K562 (cell line): ENCODE results near the gene GREB1. TPM values are rescaled to one million over a fixed set of nuclear protein-coding genes. Genes with fewer than 3 reads are reported as not detected.

Source experiments
- ATAC-seq: fragments of 200-7000 bp; cut with Tn5 transposase; 3 replicates; pipeline ENCODE4 v1.9.1; 2020; ENCODE audit warnings: moderate library complexity
- BruUV-seq: library from RNA; stranded (reverse); fragments of 400-500 nt; replicated peaks from 2 replicates; lab custom pipeline; 2021; lab: Mats Ljungman, UMichigan
- CTCF ChIA-PET: fragments of 300-600 bp; formaldehyde crosslinking; extraction: SDS; loops from one replicate; lab custom pipeline; 2021; ENCODE audit warnings: low intra/inter-chr PET ratio; lab: Yijun Ruan, JAX
- POLR2A ChIA-PET: fragments of 300-600, 350-650 bp; sonication (Branson Sonifier 250); formaldehyde crosslinking; extraction: SDS; loops from one replicate; lab custom pipeline; 2021; ENCODE audit warnings: antibody characterized with exemption, inconsistent platforms; lab: Yijun Ruan, JAX
- DNase-seq, 4 experiments: peaks; one replicate each; pipeline versions ENCODE4 v3.0.0 to v3.0.0-alpha.2; 2011 to 2018; ENCODE audit warnings: low spot score in 3 of 4, mixed read lengths in 3 of 4; ENCODE audit errors: extremely low read depth in 1 of 4
- FAIRE-seq: peaks from 2 replicates; lab custom pipeline; 2011; peaks lifted over from hg19 to GRCh38; lab: Jason Lieb, UNC
- H2AFZ ChIP-seq: 2 replicates; pipeline ENCODE4 v1.6.0; 2011; ENCODE audit warnings: low read depth, low read length, control low read depth, inconsistent platforms
- H3K27ac ChIP-seq: fragments of 200-600 bp; 3 replicates; pipeline ENCODE4 v1.8.0; 2011; ENCODE audit warnings: low read depth, mild to moderate bottlenecking, control low read depth, inconsistent platforms, low read length, moderate library complexity, mixed read lengths; ENCODE audit errors: extremely low read depth
- H3K27me3 ChIP-seq, 2 experiments: fragments of 300-600 bp in 1 of 2; 2 replicates in 1 of 2; 3 replicates in 1 of 2; pipeline versions ENCODE4 v1.6.0 to v1.8.0; 2011; ENCODE audit warnings: inconsistent platforms in 2 of 2, low read length in 2 of 2, mild to moderate bottlenecking in 1 of 2, mixed read lengths in 1 of 2, moderate library complexity in 1 of 2; ENCODE audit not compliant: control insufficient read depth in 2 of 2, insufficient read depth in 2 of 2
- H3K36me3 ChIP-seq: fragments of 300-600 bp; 3 replicates; pipeline ENCODE4 v1.8.0; 2011; ENCODE audit warnings: mild to moderate bottlenecking, low read length, inconsistent platforms; ENCODE audit not compliant: control insufficient read depth, insufficient read depth
- H3K4me1 ChIP-seq, 2 experiments: fragments of 200-600 bp in 1 of 2; replicated peaks in 1 of 2; 2 replicates in 1 of 2; 3 replicates in 1 of 2; pipeline versions ENCODE4 v1.5.1 to v1.8.0; 2011; ENCODE audit warnings: inconsistent platforms in 2 of 2, low read length in 2 of 2, mild to moderate bottlenecking in 1 of 2, mixed read lengths in 1 of 2, moderate library complexity in 1 of 2; ENCODE audit not compliant: control insufficient read depth in 2 of 2, insufficient read depth in 2 of 2
- H3K4me2 ChIP-seq: 2 replicates; pipeline ENCODE4 v1.6.1; 2011; ENCODE audit warnings: low read length, control low read depth, inconsistent platforms, mixed read lengths; ENCODE audit not compliant: insufficient read depth
- H3K4me3 ChIP-seq: fragments of 200-600 bp; sonication (generic), shearing (Covaris generic); 2 replicates; pipeline ENCODE4 v1.5.1; 2016; ENCODE audit warnings: control low read depth, inconsistent platforms
- H3K79me2 ChIP-seq: fragments of 200-600 bp; 3 replicates; pipeline ENCODE4 v1.8.0; 2011; ENCODE audit warnings: low read length, inconsistent platforms; ENCODE audit not compliant: control insufficient read depth, insufficient read depth
- H3K9ac ChIP-seq, 2 experiments: 2 replicates each; pipeline versions ENCODE4 v1.6.0 to v1.6.1; 2011; ENCODE audit warnings: low read depth in 2 of 2, low read length in 2 of 2, control low read depth in 1 of 2, inconsistent platforms in 1 of 2, mild to moderate bottlenecking in 1 of 2, mixed read lengths in 1 of 2; ENCODE audit not compliant: insufficient read depth in 1 of 2
- H3K9me1 ChIP-seq: one replicate; pipeline ENCODE4 v1.6.0; 2011; ENCODE audit warnings: inconsistent platforms, mild to moderate bottlenecking, low read length, moderate library complexity; ENCODE audit not compliant: control insufficient read depth, insufficient read depth
- H3K9me3 ChIP-seq: replicated peaks from 2 replicates; pipeline ENCODE4 v1.5.1; 2011; ENCODE audit warnings: low read depth, low read length, inconsistent platforms; ENCODE audit not compliant: control insufficient read depth, insufficient read depth
- H4K20me1 ChIP-seq: replicated peaks from 2 replicates; pipeline ENCODE4 v1.6.1; 2011; ENCODE audit warnings: low read length, inconsistent platforms, mixed read lengths; ENCODE audit not compliant: control insufficient read depth, insufficient read depth
- IFI16 ChIP-seq: fragments of 250-450 bp; sonication (Bioruptor Pico); IDR thresholded peaks from 2 replicates; pipeline ENCODE4 v2.1.2; 2022; ENCODE audit warnings: mild to moderate bottlenecking, inconsistent platforms
- KDM1A ChIP-seq, 2 experiments: fragments of 450-650 bp; IDR thresholded peaks; 2 replicates each; pipeline ENCODE4 v1.6.1; 2016; ENCODE audit warnings: mild to moderate bottlenecking in 2 of 2
- KDM5B ChIP-seq: fragments of 200-600 bp; sonication (generic); IDR thresholded peaks from 2 replicates; pipeline ENCODE4 v1.6.1; 2012; ENCODE audit warnings: low read depth, mild to moderate bottlenecking, moderate library complexity, low read length, control low read depth, inconsistent platforms; ENCODE audit not compliant: insufficient replicate concordance
- PTTG1 ChIP-seq: fragments of 450-650 bp; IDR thresholded peaks from 2 replicates; pipeline ENCODE4 v1.6.1; 2016; ENCODE audit warnings: low read depth, mild to moderate bottlenecking, missing genetic modification characterization, missing compliant biosample characterization
- RBM17 ChIP-seq: fragments of 200-400 bp; formaldehyde crosslinking; IDR thresholded peaks from 2 replicates; pipeline ENCODE4 v1.6.1; 2017; ENCODE audit warnings: low read depth, mild to moderate bottlenecking, low read length, borderline replicate concordance
- RNF2 ChIP-seq: sonication (generic); IDR thresholded peaks from 2 replicates; pipeline ENCODE4 v1.6.1; 2016
- ZC3H8 ChIP-seq: fragments of 450-650 bp; IDR thresholded peaks from 2 replicates; pipeline ENCODE4 v1.6.1; 2017
- ZKSCAN1 ChIP-seq: fragments of 150-350 bp; IDR thresholded peaks from 2 replicates; pipeline ENCODE4 v1.6.1; 2016; ENCODE audit warnings: low read depth, low read length
- ZNF263 ChIP-seq: sonication (generic); formaldehyde crosslinking; IDR thresholded peaks from 2 replicates; pipeline ENCODE4 v1.8.0; 2022; ENCODE audit warnings: mild to moderate bottlenecking, missing genetic modification reagents, borderline replicate concordance
- WGBS: fragments of 100-300 bp; shearing (Covaris generic); methylation state at CpG from one replicate; pipeline ENCODE4 v1.1.6; 2016; ENCODE audit warnings: low coverage, mixed read lengths; ENCODE audit not compliant: insufficient coverage; ENCODE audit errors: missing lambda C conversion rate; 5-methylcytosine and 5-hydroxymethylcytosine counted together
- in situ Hi-C: fragments of 300-500 bp; cut with MboI; formaldehyde crosslinking; loops from 4 replicates; pipeline ENCODE4 v1.15.0; 2018; ENCODE audit warnings: inconsistent platforms, mixed read lengths
- intact Hi-C: fragments of 100-400 bp; cut with micrococcal nuclease; formaldehyde crosslinking; loops from 2 replicates; pipeline ENCODE4 v1.14.2; 2022
- polyA plus RNA-seq, 8 experiments: library from polyadenylated mRNA; depleted of rRNA in 4 of 8; stranded (reverse) in 5 of 8; unstranded in 3 of 8; fragments of >200 nt; fragmentation: Nextera tagmentation in 2 of 8; fragmentation: Illumina TruSeq in 1 of 8; extraction: Ambion mirVana in 2 of 8; extraction: Trizol in 1 of 8; gene quantifications; 2 replicates each; pipeline versions ENCODE4 v1.2.1 to v1.2.3, GENCODE V29; 2011 to 2014; ENCODE audit warnings: inconsistent platforms in 1 of 8, missing spikeins in 1 of 8
- total RNA-seq, 7 experiments: library from RNA; depleted of rRNA in 6 of 7; stranded (reverse); fragments of >200 nt in 6 of 7; fragmentation: Illumina TruSeq in 2 of 7; extraction: Trizol in 2 of 7; gene quantifications; 2 replicates each; pipeline versions ENCODE4 v1.2.1 to v1.2.3, GENCODE V29; 2011 to 2021; ENCODE audit warnings: low replicate concordance in 1 of 7
- TF ChIP-seq, protein P1 (sequence below): fragments of 450-650 bp; IDR thresholded peaks from 2 replicates; pipeline ENCODE4 v1.6.1; 2016; ENCODE audit warnings: low read depth, mild to moderate bottlenecking, moderate library complexity
- TF ChIP-seq, protein P2 (sequence below): sonication (generic); IDR thresholded peaks from 2 replicates; pipeline ENCODE4 v1.6.1; 2016
- TF ChIP-seq, protein P3 (sequence below): fragments of 250-450 bp; sonication (Bioruptor Pico); IDR thresholded peaks from 2 replicates; pipeline ENCODE4 v1.4.0; 2020; ENCODE audit warnings: borderline replicate concordance
- TF ChIP-seq, protein P4 (sequence below), 2 experiments: fragments of 450-650 bp in 1 of 2; sonication (generic) in 1 of 2; formaldehyde crosslinking; conservative IDR thresholded peaks; 2 replicates each; pipeline versions ENCODE4 v1.4.0 to v1.8.1; 2020 to 2022; ENCODE audit warnings: mild to moderate bottlenecking in 1 of 2, missing genetic modification reagents in 1 of 2

Gene GREB1
- total and polyA plus RNA-seq, 9 of the 15 experiments (the other 6 are each of a cell fraction or from before 2014, with no cell fraction given) = 0.04 to 0.86 (median 0.10) TPM; not detected in 1

DNA sequence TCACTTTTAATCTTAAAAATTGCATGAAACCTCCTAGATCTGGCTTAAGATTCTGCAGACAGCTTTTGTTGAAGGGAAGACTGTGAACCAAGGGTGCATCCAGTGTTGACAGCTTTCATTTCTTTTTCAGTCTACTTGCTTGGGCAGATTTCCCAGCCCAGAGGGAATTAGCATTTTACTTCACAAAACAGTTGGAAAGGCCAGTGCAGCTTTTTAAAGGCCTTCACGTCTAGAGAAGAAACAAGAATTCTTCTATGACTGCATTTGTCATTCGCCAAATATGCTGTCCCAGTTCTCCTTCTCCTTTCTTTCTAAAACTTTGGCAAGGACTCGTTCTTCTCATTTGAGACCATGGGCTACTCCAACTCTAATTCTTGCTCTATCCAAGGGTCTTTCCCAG, 118.7 kb downstream of the GREB1 start:
- no peak for DNase-seq
- ChIA-PET CTCF (no interaction called here), POLR2A (interaction anchor here (1.3 kb wide), 1 partner anchor 19 kb away, joined by 3 read pairs; no protein-coding TSS in a partner anchor)
- Histone ChIP-seq H3K4me2 (no peak overlapping the region), H3K79me2 (no peaks in the 10 kb centered on the region), H4K20me1 (no peaks in the 10 kb centered on the region), H2AFZ (no peak overlapping the region), H3K36me3 (no peaks in the 10 kb centered on the region), H3K27ac (no peak overlapping the region), H3K27me3 (peaks cover 27 to 45% of the 10 kb centered on the region in 2 experiments), H3K4me3 (no peak overlapping the region), H3K9ac (no peak overlapping the region), H3K9me3 (no peaks in the 10 kb centered on the region), H3K4me1 (peaks cover 7 to 9% of the 10 kb centered on the region in 2 experiments; a peak in 4 of 5 replicates), H3K9me1 (no peaks in the 10 kb centered on the region)
- ATAC-seq = no peak
- in situ Hi-C loops (no loop called here), intact Hi-C loops (no loop called here)
- WGBS = 2% methylated on average over 3 of the region's 3 CpGs
- FAIRE-seq = no peak
- TF ChIP-seq, protein P1, sequence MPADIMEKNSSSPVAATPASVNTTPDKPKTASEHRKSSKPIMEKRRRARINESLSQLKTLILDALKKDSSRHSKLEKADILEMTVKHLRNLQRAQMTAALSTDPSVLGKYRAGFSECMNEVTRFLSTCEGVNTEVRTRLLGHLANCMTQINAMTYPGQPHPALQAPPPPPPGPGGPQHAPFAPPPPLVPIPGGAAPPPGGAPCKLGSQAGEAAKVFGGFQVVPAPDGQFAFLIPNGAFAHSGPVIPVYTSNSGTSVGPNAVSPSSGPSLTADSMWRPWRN = no peak
- no TSS peak for BruUV-seq

DNA sequence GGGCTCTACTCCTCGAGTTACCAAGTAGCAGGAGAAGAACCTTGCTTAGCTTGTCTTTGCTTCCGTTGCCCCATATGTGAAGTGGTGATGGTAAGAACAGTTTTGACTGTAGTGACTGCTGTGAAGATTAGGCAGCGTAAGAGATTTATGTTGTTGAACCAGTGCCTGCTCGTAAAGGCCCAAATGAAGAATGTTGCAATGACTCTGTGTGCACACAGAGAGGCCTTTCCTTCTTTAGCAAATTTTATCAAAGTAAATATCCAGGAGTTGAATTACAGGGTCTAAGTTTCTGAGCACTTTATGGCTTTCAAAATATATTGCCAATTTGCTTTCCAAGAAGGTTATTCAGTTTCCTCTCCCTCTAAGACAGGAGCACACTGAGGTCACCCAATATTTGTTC, 121.7 kb downstream of the GREB1 start:
- H3K9ac ChIP-seq = no peak overlapping the region
- no peak overlapping the region for H3K4me2 ChIP-seq
- H3K27me3 ChIP-seq = peaks cover 24 to 58% of the 10 kb centered on the region in 2 experiments; a peak in 4 of 5 replicates
- peaks cover 2% of the 10 kb centered on the region; the same call in 1 of the 2 replicates for H3K9me3 ChIP-seq
- no peak overlapping the region for H2AFZ ChIP-seq
- H3K79me2 ChIP-seq = no peaks in the 10 kb centered on the region
- FAIRE-seq = no peak
- H4K20me1 ChIP-seq = no peaks in the 10 kb centered on the region
- WGBS = 2% methylated on average over 4 of the region's 4 CpGs
- no peak overlapping the region for H3K4me3 ChIP-seq
- no peak for DNase-seq
- H3K27ac ChIP-seq = no peak overlapping the region
- intact Hi-C loops (no loop called here), in situ Hi-C loops (no loop called here)
- no peak for ATAC-seq
- ChIA-PET POLR2A (no interaction called here), CTCF (no interaction called here)
- no peaks in the 10 kb centered on the region for H3K36me3 ChIP-seq
- no peaks in the 10 kb centered on the region for H3K9me1 ChIP-seq
- no TSS peak for BruUV-seq
- peaks cover 10 to 12% of the 10 kb centered on the region in 2 experiments; a peak in 4 of 5 replicates for H3K4me1 ChIP-seq
- TF ChIP-seq ZC3H8 (no peak), IFI16 (CRISPR knock-in tag) (no peak), ZNF263 (CRISPR knock-in tag) (no peak), KDM5B (no peak), ZKSCAN1 (no peak), PTTG1 (tag) (no peak), RBM17 (no peak), KDM1A (IDR thresholded peaks at IDR 0.05) (no peak), RNF2 (no peak)
- TF ChIP-seq, protein P2, sequence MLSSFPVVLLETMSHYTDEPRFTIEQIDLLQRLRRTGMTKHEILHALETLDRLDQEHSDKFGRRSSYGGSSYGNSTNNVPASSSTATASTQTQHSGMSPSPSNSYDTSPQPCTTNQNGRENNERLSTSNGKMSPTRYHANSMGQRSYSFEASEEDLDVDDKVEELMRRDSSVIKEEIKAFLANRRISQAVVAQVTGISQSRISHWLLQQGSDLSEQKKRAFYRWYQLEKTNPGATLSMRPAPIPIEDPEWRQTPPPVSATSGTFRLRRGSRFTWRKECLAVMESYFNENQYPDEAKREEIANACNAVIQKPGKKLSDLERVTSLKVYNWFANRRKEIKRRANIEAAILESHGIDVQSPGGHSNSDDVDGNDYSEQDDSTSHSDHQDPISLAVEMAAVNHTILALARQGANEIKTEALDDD = no peak
- TF ChIP-seq, protein P3, sequence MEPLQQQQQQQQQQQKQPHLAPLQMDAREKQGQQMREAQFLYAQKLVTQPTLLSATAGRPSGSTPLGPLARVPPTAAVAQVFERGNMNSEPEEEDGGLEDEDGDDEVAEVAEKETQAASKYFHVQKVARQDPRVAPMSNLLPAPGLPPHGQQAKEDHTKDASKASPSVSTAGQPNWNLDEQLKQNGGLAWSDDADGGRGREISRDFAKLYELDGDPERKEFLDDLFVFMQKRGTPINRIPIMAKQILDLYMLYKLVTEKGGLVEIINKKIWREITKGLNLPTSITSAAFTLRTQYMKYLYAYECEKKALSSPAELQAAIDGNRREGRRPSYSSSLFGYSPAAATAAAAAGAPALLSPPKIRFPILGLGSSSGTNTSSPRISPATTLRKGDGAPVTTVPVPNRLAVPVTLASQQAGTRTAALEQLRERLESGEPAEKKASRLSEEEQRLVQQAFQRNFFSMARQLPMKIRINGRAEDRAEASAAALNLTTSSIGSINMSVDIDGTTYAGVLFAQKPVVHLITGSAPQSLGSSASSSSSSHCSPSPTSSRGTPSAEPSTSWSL (CRISPR knock-in tag) = no peak
- TF ChIP-seq, protein P4, sequence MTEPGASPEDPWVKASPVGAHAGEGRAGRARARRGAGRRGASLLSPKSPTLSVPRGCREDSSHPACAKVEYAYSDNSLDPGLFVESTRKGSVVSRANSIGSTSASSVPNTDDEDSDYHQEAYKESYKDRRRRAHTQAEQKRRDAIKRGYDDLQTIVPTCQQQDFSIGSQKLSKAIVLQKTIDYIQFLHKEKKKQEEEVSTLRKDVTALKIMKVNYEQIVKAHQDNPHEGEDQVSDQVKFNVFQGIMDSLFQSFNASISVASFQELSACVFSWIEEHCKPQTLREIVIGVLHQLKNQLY (CRISPR knock-in tag; conservative IDR thresholded peaks at IDR 0.05) = no peak
